Lung (tissue), 12 donors: ENCODE results near the gene ADAM23. TPM values are rescaled to one million over a fixed set of nuclear protein-coding genes. Genes with fewer than 3 reads are reported as not detected.

ENCODE experiments used
- ATAC-seq: fragments of 200-7000 bp; cut with Tn5 transposase; one replicate; pipeline ENCODE4 v1.9.1; 2020; ENCODE audit warnings: moderate number of reproducible peaks; ENCODE audit not compliant: insufficient read depth, low FRiP score
- DNase-seq, 3 donors: peaks; one replicate each; pipeline ENCODE4 v3.0.0-alpha.2; 2013 to 2017
- H3K27ac ChIP-seq, 2 donors: one replicate each; pipeline ENCODE4 v1.5.1; 2013; ENCODE audit warnings: mild to moderate bottlenecking in 2 of 2, moderate library complexity in 2 of 2, control low read depth in 1 of 2, inconsistent platforms in 1 of 2, low read depth in 1 of 2, low read length in 1 of 2
- H3K27me3 ChIP-seq, 3 donors: one replicate each; pipeline ENCODE4 v1.5.1; 2013; ENCODE audit warnings: low read length in 2 of 3; ENCODE audit not compliant: control insufficient read depth in 3 of 3, insufficient read depth in 3 of 3
- H3K36me3 ChIP-seq, 4 donors: one replicate each; pipeline ENCODE4 v1.5.1; 2013; ENCODE audit warnings: low read length in 4 of 4, mild to moderate bottlenecking in 1 of 4, moderate library complexity in 1 of 4; ENCODE audit not compliant: control insufficient read depth in 4 of 4, insufficient read depth in 4 of 4
- H3K4me1 ChIP-seq, 5 donors: one replicate each; pipeline ENCODE4 v1.5.1; 2013; ENCODE audit warnings: low read length in 5 of 5, mild to moderate bottlenecking in 2 of 5, moderate library complexity in 1 of 5; ENCODE audit not compliant: control insufficient read depth in 5 of 5, insufficient read depth in 5 of 5
- H3K4me3 ChIP-seq: one replicate; pipeline ENCODE4 v1.5.1; 2013; ENCODE audit warnings: mild to moderate bottlenecking, control low read depth, moderate library complexity
- H3K9ac ChIP-seq, 2 donors: one replicate each; pipeline ENCODE4 v1.5.1; 2013; ENCODE audit warnings: low read length in 2 of 2, control low read depth in 1 of 2; ENCODE audit not compliant: insufficient read depth in 1 of 2
- H3K9me3 ChIP-seq, 4 donors: one replicate each; pipeline ENCODE4 v1.5.1; 2013; ENCODE audit warnings: low read length in 3 of 4, mild to moderate bottlenecking in 1 of 4, moderate library complexity in 1 of 4; ENCODE audit not compliant: control insufficient read depth in 4 of 4, insufficient read depth in 3 of 4
- WGBS, 2 donors: extraction: QIAGEN DNeasy Blood & Tissue Kit; methylation state at CpG; one replicate each; pipeline ENCODE4 v1.1.7; 2013; 5-methylcytosine and 5-hydroxymethylcytosine counted together
- polyA plus RNA-seq, 2 donors: library from polyadenylated mRNA; stranded (reverse); fragments of 200-250 nt; gene quantifications; one replicate each; pipeline ENCODE4 v1.2.1, GENCODE V29; 2013
- total RNA-seq, 2 donors: library from RNA; depleted of rRNA in 1 of 2; stranded (reverse); fragments of >200 nt in 1 of 2; gene quantifications; one replicate each; pipeline ENCODE4 v1.2.1, GENCODE V29; 2014 to 2021
- TF ChIP-seq, protein P1 (sequence below): IDR thresholded peaks from 2 replicates; pipeline ENCODE4 v1.5.1; 2012; ENCODE audit warnings: mild to moderate bottlenecking; ENCODE audit errors: control extremely low read depth, extremely low read depth
- donor health status: control.
- donor health status: control.
- donor health status: Bipolar disorder and iron deficiency.
- donor health status: healthy.
- donor health status: DM: yes; HTN: yes; CAD: no.

The ADAM23 gene
- total and polyA plus RNA-seq, 4 donors: 0.57 to 1.7 (median 1.2) TPM

DNA sequence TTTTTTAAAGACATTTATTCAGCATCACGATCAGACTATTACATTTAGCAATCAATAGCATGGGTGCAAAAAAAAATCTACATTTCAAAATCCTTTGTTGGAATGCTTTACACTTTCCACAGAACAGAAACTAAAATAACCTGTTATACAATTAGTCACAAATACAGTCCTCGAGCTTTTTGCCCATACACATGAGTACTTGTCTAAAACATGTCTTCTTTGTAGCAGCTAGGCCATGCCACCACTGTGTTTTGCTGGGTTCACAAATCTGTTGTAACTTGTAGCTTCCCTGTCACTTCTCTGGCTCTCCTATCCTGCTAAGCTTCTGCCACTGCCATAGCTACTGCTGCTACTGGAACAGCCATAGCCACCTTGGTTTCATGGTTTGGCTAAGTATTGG is 24.4 kb upstream of the ADAM23 start:
- 83 to 92% methylated on average over 2 of the region's 2 CpGs for WGBS, 2 donors
- Histone ChIP-seq H3K9ac (no peak overlapping the region), H3K27me3 (no peaks in the 10 kb centered on the region), H3K4me3 (no peak overlapping the region), H3K4me1 (peaks cover 0 to 10% (median 2%) of the 10 kb centered on the region in 5 donors), H3K27ac (no peak overlapping the region), H3K9me3 (peaks cover 0 to 5% (median 3%) of the 10 kb centered on the region in 4 donors), H3K36me3 (no peaks in the 10 kb centered on the region)
- TF ChIP-seq, protein P1, sequence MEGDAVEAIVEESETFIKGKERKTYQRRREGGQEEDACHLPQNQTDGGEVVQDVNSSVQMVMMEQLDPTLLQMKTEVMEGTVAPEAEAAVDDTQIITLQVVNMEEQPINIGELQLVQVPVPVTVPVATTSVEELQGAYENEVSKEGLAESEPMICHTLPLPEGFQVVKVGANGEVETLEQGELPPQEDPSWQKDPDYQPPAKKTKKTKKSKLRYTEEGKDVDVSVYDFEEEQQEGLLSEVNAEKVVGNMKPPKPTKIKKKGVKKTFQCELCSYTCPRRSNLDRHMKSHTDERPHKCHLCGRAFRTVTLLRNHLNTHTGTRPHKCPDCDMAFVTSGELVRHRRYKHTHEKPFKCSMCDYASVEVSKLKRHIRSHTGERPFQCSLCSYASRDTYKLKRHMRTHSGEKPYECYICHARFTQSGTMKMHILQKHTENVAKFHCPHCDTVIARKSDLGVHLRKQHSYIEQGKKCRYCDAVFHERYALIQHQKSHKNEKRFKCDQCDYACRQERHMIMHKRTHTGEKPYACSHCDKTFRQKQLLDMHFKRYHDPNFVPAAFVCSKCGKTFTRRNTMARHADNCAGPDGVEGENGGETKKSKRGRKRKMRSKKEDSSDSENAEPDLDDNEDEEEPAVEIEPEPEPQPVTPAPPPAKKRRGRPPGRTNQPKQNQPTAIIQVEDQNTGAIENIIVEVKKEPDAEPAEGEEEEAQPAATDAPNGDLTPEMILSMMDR: no peak
- no peak for ATAC-seq
- DNase-seq: no peak

DNA sequence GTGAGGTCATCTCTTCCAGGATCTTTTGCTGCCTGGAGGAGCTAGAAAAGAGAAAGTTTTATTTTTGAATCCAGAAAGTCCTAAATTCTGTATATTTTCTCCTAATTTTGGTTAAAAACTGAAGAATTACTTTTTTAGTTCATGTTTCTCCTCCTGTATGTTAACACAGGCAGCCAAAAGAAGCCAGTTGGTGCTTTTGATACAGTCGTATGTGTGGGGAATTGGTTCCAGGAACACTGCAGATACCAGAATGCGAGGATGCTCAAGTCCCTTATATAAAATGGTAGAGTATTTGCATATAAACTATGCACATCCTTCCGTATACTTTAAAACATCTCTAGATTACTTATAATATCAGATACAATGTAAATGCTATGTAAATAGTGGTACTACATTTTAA is 22.6 kb upstream of the ADAM23 start:
- no peak overlapping the region for H3K4me3 ChIP-seq
- ATAC-seq (no peak), DNase-seq (no peak)
- peaks cover 0 to 10% (median 2%) of the 10 kb centered on the region in 5 donors for H3K4me1 ChIP-seq
- WGBS, 2 donors: 90 to 94% methylated on average over 3 of the region's 3 CpGs
- H3K9ac ChIP-seq: no peak overlapping the region
- no peaks in the 10 kb centered on the region for H3K27me3 ChIP-seq
- TF ChIP-seq, protein P1: no peak
- no peaks in the 10 kb centered on the region for H3K36me3 ChIP-seq
- H3K9me3 ChIP-seq: peaks cover 0 to 5% (median 3%) of the 10 kb centered on the region in 4 donors
- H3K27ac ChIP-seq: no peak overlapping the region

DNA sequence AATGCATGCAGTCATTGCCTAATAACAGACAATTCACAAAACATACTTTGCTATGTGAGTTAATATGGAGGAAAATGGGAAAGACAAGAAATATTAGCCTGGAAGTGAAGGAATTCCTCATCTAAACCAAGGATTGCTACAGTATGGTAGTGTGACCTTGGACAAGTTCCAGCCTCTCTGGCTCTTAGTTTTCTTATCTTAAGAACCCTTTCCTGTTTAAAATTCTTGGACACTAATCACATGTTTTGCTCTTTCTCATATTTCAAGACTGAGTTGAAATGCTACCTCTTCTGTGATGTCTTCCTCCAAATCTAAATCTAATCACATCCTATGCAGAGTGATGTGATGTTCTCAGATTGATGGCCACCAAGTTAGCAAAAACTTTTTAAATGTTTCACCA is 20.8 kb upstream of the ADAM23 start:
- Histone ChIP-seq H3K27ac (no peak overlapping the region), H3K36me3 (no peaks in the 10 kb centered on the region), H3K9ac (no peak overlapping the region), H3K4me3 (no peak overlapping the region), H3K27me3 (no peaks in the 10 kb centered on the region), H3K4me1 (peaks cover 0 to 10% (median 2%) of the 10 kb centered on the region in 5 donors), H3K9me3 (peaks cover 0 to 5% (median 3%) of the 10 kb centered on the region in 4 donors)
- peak; percentile 24 to 82 (median 67) for DNase-seq
- TF ChIP-seq, protein P1: no peak
- ATAC-seq: no peak

DNA sequence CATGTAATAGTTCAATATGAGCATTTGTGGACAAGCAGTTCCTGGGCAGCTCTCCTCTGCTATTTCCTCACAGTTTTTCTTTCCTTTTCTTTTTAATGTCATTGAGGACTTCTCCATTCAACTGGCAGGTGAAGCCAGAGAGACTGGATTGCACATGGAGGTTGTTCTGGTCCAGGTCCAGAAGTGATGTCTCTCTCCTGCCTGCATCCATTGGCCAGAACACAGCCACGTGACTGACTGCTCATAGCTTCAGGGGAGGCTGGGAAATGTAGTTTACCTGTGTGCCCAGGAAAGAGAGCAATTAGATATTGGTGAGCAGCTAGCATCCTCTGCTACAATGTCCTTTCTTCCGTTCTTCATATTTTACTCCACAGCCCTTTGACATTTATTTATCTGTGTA is 20.2 kb upstream of the ADAM23 start:
- H3K4me1 ChIP-seq: peaks cover 0 to 10% (median 2%) of the 10 kb centered on the region in 5 donors
- peaks cover 0 to 5% (median 1%) of the 10 kb centered on the region in 4 donors for H3K9me3 ChIP-seq
- H3K36me3 ChIP-seq: no peaks in the 10 kb centered on the region
- DNase-seq (no peak), ATAC-seq (no peak)
- no peak overlapping the region for H3K27ac ChIP-seq
- H3K4me3 ChIP-seq: no peak overlapping the region
- H3K9ac ChIP-seq: no peak overlapping the region
- TF ChIP-seq, protein P1: no peak
- 66 to 81% methylated on average over 2 of the region's 2 CpGs for WGBS, 2 donors
- H3K27me3 ChIP-seq: no peaks in the 10 kb centered on the region
